Heart left ventricle (tissue), 16 donors: ENCODE results near the gene STARD3. TPM values are rescaled to one million over a fixed set of nuclear protein-coding genes. Genes with fewer than 3 reads are reported as not detected.
A peak's percentile ranks its signal among the peaks of the same experiment; 100 is the strongest.

ENCODE experiments used
- ATAC-seq, 4 donors: fragments of 200-7000 bp; cut with Tn5 transposase; one replicate each; pipeline ENCODE4 v1.9.1; 2020 to 2022; ENCODE audit warnings: moderate library complexity in 4 of 4, mild to moderate bottlenecking in 3 of 4, moderate number of reproducible peaks in 1 of 4
- DNase-seq, 5 donors: peaks; one replicate each; pipeline ENCODE4 v3.0.0-alpha.2; 2020
- H3K27ac ChIP-seq, 12 donors: fragments of 200-600 bp; sonication (generic) in 4 of 12; one replicate each; pipeline versions ENCODE4 v1.5.0 to v1.8.0; 2016 to 2022; ENCODE audit warnings: mild to moderate bottlenecking in 2 of 12
- H3K27me3 ChIP-seq, 9 donors: fragments of 200-600 bp; sonication (generic) in 2 of 9; one replicate each; pipeline versions ENCODE4 v1.5.1 to v1.8.0; 2016 to 2022; ENCODE audit warnings: mild to moderate bottlenecking in 3 of 9
- H3K36me3 ChIP-seq, 9 donors: fragments of 200-600 bp; sonication (generic) in 2 of 9; one replicate each; pipeline versions ENCODE4 v1.5.0 to v1.8.0; 2018 to 2022; ENCODE audit warnings: mild to moderate bottlenecking in 2 of 9
- H3K4me1 ChIP-seq, 12 donors: fragments of 200-600 bp; sonication (generic) in 4 of 12; one replicate each; pipeline versions ENCODE4 v1.5.0 to v1.8.0; 2016 to 2022; ENCODE audit warnings: mild to moderate bottlenecking in 3 of 12
- H3K4me3 ChIP-seq, 12 donors: fragments of 200-600 bp; sonication (generic) in 4 of 12; one replicate each; pipeline versions ENCODE4 v1.5.0 to v1.8.0; 2017 to 2022; ENCODE audit warnings: mild to moderate bottlenecking in 9 of 12, moderate library complexity in 4 of 12
- H3K9me3 ChIP-seq, 12 donors: fragments of 200-600 bp; sonication (generic) in 4 of 12; one replicate each; pipeline versions ENCODE4 v1.5.0 to v1.8.0; 2016 to 2022; ENCODE audit warnings: mild to moderate bottlenecking in 1 of 12
- CTCF ChIP-seq, 12 donors: fragments of 200-600 bp; sonication (generic) in 4 of 12; IDR thresholded peaks; one replicate each; pipeline versions ENCODE4 v1.5.0 to v1.8.0; 2018 to 2022; ENCODE audit warnings: antibody characterized with exemption in 12 of 12, mild to moderate bottlenecking in 5 of 12
- POLR2A ChIP-seq, 2 donors: fragments of 450-650 bp; IDR thresholded peaks; one replicate each; pipeline ENCODE4 v1.6.1; 2017; ENCODE audit warnings: antibody characterized with exemption in 2 of 2, mild to moderate bottlenecking in 2 of 2, moderate library complexity in 2 of 2
- WGBS, 4 donors: extraction: QIAGEN DNeasy Blood & Tissue Kit in 2 of 4; methylation state at CpG; one replicate each; pipeline versions ENCODE4 v1.1.5 to v1.1.7; 2013 to 2018; 5-methylcytosine and 5-hydroxymethylcytosine counted together
- intact Hi-C, 10 donors: fragments of 100-400 bp; cut with DNase I; formaldehyde crosslinking; loops; one replicate each; pipeline versions ENCODE4 v1.11.1 to v1.14.2; 2022
- polyA plus RNA-seq, 2 donors: library from polyadenylated mRNA; stranded (reverse); fragments of 200-250 nt; gene quantifications; one replicate each; pipeline ENCODE4 v1.2.3, GENCODE V29; 2013
- total RNA-seq, 9 donors: library from RNA; depleted of rRNA in 2 of 9; stranded (reverse); fragments of >200 nt in 2 of 9; fragmentation: NEBNext Ultra II Directional in 3 of 9; extraction: Animal tissue kit (Norgen Biotek cat#: 25700) in 3 of 9; gene quantifications; one replicate each; pipeline versions ENCODE4 v1.1.0 to v1.2.4, GENCODE V29; 2016 to 2023
- donor health status: ischemic (EF 13 %, LVEDD 7.1; RV severe dilation, severe dysfunction).
- donor health status: healthy with polysubstance abuse.
- donor health status: DM: no; HTN: yes; CAD: no.
- donor health status: DM: no; HTN: no; CAD: no.
- donor health status: ischemic (EF 25% LVEDD 6.9; RV normal size, moderate dysfunction).
- donor health status: ischemic (EF 25% LVEDD 5.7; RV mildly dilated, moderate dysfunction).
- donor health status: healthy.
- donor health status: DM: yes; HTN: yes; CAD: no.
- donor health status: ischemic (EF 35%, LVEDD 5.7; RV mildly dilated, moderate dysfunction).
- donor health status: nonischemic (EF 11% LVEDD 7.7; RV severe dilation, severe dysfunction).
- donor health status: DM: yes; HTN: yes; CAD: no.
- donor health status: PGD.
- donor health status: ischemic (EF 29% LVEDD 5.4; RV normal size, mild dysfunction).
- donor health status: nonischemic (EF 23%, LVEDD 6.1; RV moderate dilation, normal function).

Gene STARD3
- total and polyA plus RNA-seq, 11 donors, result 14.1 to 57.2 (median 24.2) TPM

GRCh38 chr17:39607851-39608130, 29.2 kb upstream of the STARD3 start, which contains the start of gene NEUROD2:
Gene NEUROD2 (minus strand): TSS chr17:39607920. CDS start chr17:39606599, 1,321 bp downstream.
- no peak within 1 kb of the TSS for H3K27ac ChIP-seq
- peaks cover 4 to 43% (median 25%) of the 10 kb centered on the region in 12 donors for H3K4me1 ChIP-seq
- no peak for ATAC-seq
- TF ChIP-seq CTCF (IDR thresholded peaks at IDR 0.05) (no peak), POLR2A (IDR thresholded peaks at IDR 0.05) (no peak)
- no peaks in the 10 kb centered on the region for H3K36me3 ChIP-seq
- H3K4me3 ChIP-seq, result peak within 1 kb of the TSS in 10 of 12 donors; percentile 7 to 31 (median 22)
- intact Hi-C loops, result no loop called here
- DNase-seq, result no peak
- 4 to 6% (median 4%) methylated on average over 16 to 20 of the region's 20 CpGs for WGBS, 4 donors
- H3K9me3 ChIP-seq, result no peaks in the 10 kb centered on the region
- H3K27me3 ChIP-seq, result peaks cover 50 to 85% (median 69%) of the 10 kb centered on the region in 9 donors

GRCh38 chr17:39608142-39608981, 28.6 kb upstream of the STARD3 start:
- Histone ChIP-seq H3K27ac (no peak overlapping the region), H3K36me3 (no peaks in the 10 kb centered on the region), H3K4me3 (no peak overlapping the region), H3K27me3 (peaks cover 45 to 85% (median 63%) of the 10 kb centered on the region in 9 donors), H3K4me1 (peaks cover 4 to 43% (median 25%) of the 10 kb centered on the region in 12 donors), H3K9me3 (no peaks in the 10 kb centered on the region)
- DNase-seq (no peak), ATAC-seq (no peak)
- TF ChIP-seq CTCF (IDR thresholded peaks at IDR 0.05) (no peak), POLR2A (IDR thresholded peaks at IDR 0.05) (no peak)
- WGBS, 4 donors, result 11 to 13% (median 11%) methylated on average over 14 to 15 of the region's 15 CpGs
- intact Hi-C loops, result no loop called here

GRCh38 chr17:39609416-39610025, 27.4 kb upstream of the STARD3 start:
- DNase-seq (no peak), ATAC-seq (no peak)
- H3K9me3 ChIP-seq, result no peaks in the 10 kb centered on the region
- H3K36me3 ChIP-seq, result no peaks in the 10 kb centered on the region
- no peak overlapping the region for H3K4me3 ChIP-seq
- no peak for TF ChIP-seq CTCF (IDR thresholded peaks at IDR 0.05)
- no peak for TF ChIP-seq POLR2A (IDR thresholded peaks at IDR 0.05)
- peaks cover 4 to 37% (median 25%) of the 10 kb centered on the region in 12 donors for H3K4me1 ChIP-seq
- intact Hi-C loops, result no loop called here
- no peak overlapping the region for H3K27ac ChIP-seq
- WGBS, 4 donors, result 73 to 97% (median 88%) methylated on average over 4 of the region's 4 CpGs
- peaks cover 34 to 83% (median 53%) of the 10 kb centered on the region in 9 donors for H3K27me3 ChIP-seq

GRCh38 chr17:39611401-39612112, 25.4 kb upstream of the STARD3 start:
- TF ChIP-seq CTCF (IDR thresholded peaks at IDR 0.05) (no peak), POLR2A (IDR thresholded peaks at IDR 0.05) (no peak)
- ATAC-seq (no peak), DNase-seq (peak in 1 of 5 donors; percentile 1)
- peaks cover 16 to 79% (median 34%) of the 10 kb centered on the region in 9 donors for H3K27me3 ChIP-seq
- H3K36me3 ChIP-seq, result no peaks in the 10 kb centered on the region
- H3K4me1 ChIP-seq, result peaks cover 0 to 18% (median 7%) of the 10 kb centered on the region in 12 donors
- no peak overlapping the region for H3K27ac ChIP-seq
- WGBS, 4 donors, result 86 to 90% (median 87%) methylated on average over 9 of the region's 9 CpGs
- no peak overlapping the region for H3K4me3 ChIP-seq
- intact Hi-C loops, result no loop called here
- H3K9me3 ChIP-seq, result no peaks in the 10 kb centered on the region
